BLaER1 treated with 17β-estradiol and CSF1 and Interleukin-3, amounts not matched to agents 10 nM and 100 nM (cell line): ENCODE measurements around the gene PRR16.

Source experiments
- H3K27ac ChIP-seq, 11 experiments: shearing (Covaris generic); formaldehyde crosslinking; 2 replicates each; pipeline ENCODE4 v1.8.1; 2022
- H3K27me3 ChIP-seq, 11 experiments: shearing (Covaris generic); formaldehyde crosslinking; 2 replicates each; pipeline ENCODE4 v1.8.1; 2022
- H3K36me3 ChIP-seq, 11 experiments: shearing (Covaris generic); formaldehyde crosslinking; 2 replicates each; pipeline ENCODE4 v1.8.1; 2022
- H3K4me1 ChIP-seq, 10 experiments: shearing (Covaris generic); formaldehyde crosslinking; 2 replicates each; pipeline ENCODE4 v1.8.1; 2022
- H3K4me2 ChIP-seq, 11 experiments: shearing (Covaris generic); formaldehyde crosslinking; 2 replicates each; pipeline ENCODE4 v1.8.1; 2022
- H3K4me3 ChIP-seq, 10 experiments: shearing (Covaris generic); formaldehyde crosslinking; 2 replicates each; pipeline ENCODE4 v1.8.1; 2022
- H3K9ac ChIP-seq, 11 experiments: shearing (Covaris generic); formaldehyde crosslinking; 2 replicates each; pipeline ENCODE4 v1.8.1; 2022
- H3K9me3 ChIP-seq, 11 experiments: shearing (Covaris generic); formaldehyde crosslinking; replicated peaks in 1 of 11; 2 replicates each; pipeline ENCODE4 v1.8.1; 2022
- H4K20me1 ChIP-seq, 11 experiments: shearing (Covaris generic); formaldehyde crosslinking; 2 replicates each; pipeline ENCODE4 v1.8.1; 2022
- Cebpa-rat ChIP-seq, 11 experiments: shearing (Covaris generic); IDR thresholded peaks; 2 replicates each; pipeline ENCODE4 v1.8.1; 2022

Gene PRR16

GRCh38 chr5:120507800-120508463 lies 43.8 kb downstream of the PRR16 start:
- H3K27ac ChIP-seq = no peak overlapping the region
- H3K27me3 ChIP-seq = no peaks in the 10 kb centered on the region
- no peak overlapping the region for H3K9ac ChIP-seq
- no peaks in the 10 kb centered on the region for H3K9me3 ChIP-seq
- no peak for TF ChIP-seq Cebpa-rat (IDR thresholded peaks at IDR 0.05)
- no peaks in the 10 kb centered on the region for H3K36me3 ChIP-seq
- H3K4me2 ChIP-seq = no peak overlapping the region
- no peaks in the 10 kb centered on the region; a peak in 1 of 22 replicates for H4K20me1 ChIP-seq
- no peak overlapping the region for H3K4me3 ChIP-seq
- no peaks in the 10 kb centered on the region for H3K4me1 ChIP-seq

GRCh38 chr5:120509053-120509452 lies 45.0 kb downstream of the PRR16 start:
- H3K4me1 ChIP-seq = no peaks in the 10 kb centered on the region
- H3K36me3 ChIP-seq = no peaks in the 10 kb centered on the region
- no peak overlapping the region for H3K9ac ChIP-seq
- H3K4me3 ChIP-seq = no peak overlapping the region
- no peaks in the 10 kb centered on the region for H3K9me3 ChIP-seq
- no peak overlapping the region for H3K27ac ChIP-seq
- no peaks in the 10 kb centered on the region; a peak in 1 of 22 replicates for H4K20me1 ChIP-seq
- H3K27me3 ChIP-seq = no peaks in the 10 kb centered on the region
- no peak for TF ChIP-seq Cebpa-rat (IDR thresholded peaks at IDR 0.05)
- H3K4me2 ChIP-seq = no peak overlapping the region

GRCh38 chr5:120510098-120510637 lies 46.1 kb downstream of the PRR16 start:
- no peak overlapping the region for H3K4me2 ChIP-seq
- H3K4me1 ChIP-seq = no peaks in the 10 kb centered on the region
- no peaks in the 10 kb centered on the region for H3K27me3 ChIP-seq
- TF ChIP-seq Cebpa-rat (IDR thresholded peaks at IDR 0.05) = no peak
- H4K20me1 ChIP-seq = no peaks in the 10 kb centered on the region; a peak in 1 of 22 replicates
- H3K9ac ChIP-seq = no peak overlapping the region
- H3K9me3 ChIP-seq = no peaks in the 10 kb centered on the region
- H3K27ac ChIP-seq = no peak overlapping the region
- H3K36me3 ChIP-seq = no peaks in the 10 kb centered on the region
- no peak overlapping the region for H3K4me3 ChIP-seq

GRCh38 chr5:120510994-120511686 lies 47.0 kb downstream of the PRR16 start:
- H3K9ac ChIP-seq = no peak overlapping the region
- H4K20me1 ChIP-seq = no peaks in the 10 kb centered on the region; a peak in 1 of 22 replicates
- H3K27ac ChIP-seq = no peak overlapping the region
- H3K36me3 ChIP-seq = no peaks in the 10 kb centered on the region
- no peaks in the 10 kb centered on the region for H3K27me3 ChIP-seq
- TF ChIP-seq Cebpa-rat (IDR thresholded peaks at IDR 0.05) = no peak
- H3K4me2 ChIP-seq = no peak overlapping the region
- no peaks in the 10 kb centered on the region for H3K4me1 ChIP-seq
- H3K9me3 ChIP-seq = no peaks in the 10 kb centered on the region
- no peak overlapping the region for H3K4me3 ChIP-seq

- TF ChIP-seq Cebpa-rat (IDR thresholded peaks at IDR 0.05) = no peak
- Histone ChIP-seq H3K4me3 (no peak overlapping the region), H3K27ac (no peak overlapping the region), H3K9ac (no peak overlapping the region), H4K20me1 (no peaks in the 10 kb centered on the region), H3K4me2 (no peak overlapping the region), H3K4me1 (no peaks in the 10 kb centered on the region), H3K36me3 (no peaks in the 10 kb centered on the region), H3K27me3 (no peaks in the 10 kb centered on the region), H3K9me3 (no peaks in the 10 kb centered on the region)
These were observed 48.0 kb downstream of the PRR16 start for GRCh38 chr5:120512068-120512467.

- no peaks in the 10 kb centered on the region for H3K27me3 ChIP-seq
- H3K4me2 ChIP-seq = no peak overlapping the region
- no peaks in the 10 kb centered on the region for H4K20me1 ChIP-seq
- H3K27ac ChIP-seq = no peak overlapping the region
- no peaks in the 10 kb centered on the region for H3K4me1 ChIP-seq
- no peak for TF ChIP-seq Cebpa-rat (IDR thresholded peaks at IDR 0.05)
- H3K36me3 ChIP-seq = no peaks in the 10 kb centered on the region
- no peaks in the 10 kb centered on the region for H3K9me3 ChIP-seq
- H3K9ac ChIP-seq = no peak overlapping the region
- H3K4me3 ChIP-seq = no peak overlapping the region
These were observed 48.9 kb downstream of the PRR16 start for GRCh38 chr5:120512791-120513650.

GRCh38 chr5:120516805-120517204 lies 52.7 kb downstream of the PRR16 start:
- Histone ChIP-seq H3K27ac (no peak overlapping the region), H3K4me2 (no peak overlapping the region), H3K4me3 (no peak overlapping the region), H3K27me3 (no peaks in the 10 kb centered on the region), H3K36me3 (no peaks in the 10 kb centered on the region), H4K20me1 (no peaks in the 10 kb centered on the region), H3K9me3 (no peaks in the 10 kb centered on the region), H3K9ac (no peak overlapping the region), H3K4me1 (no peaks in the 10 kb centered on the region)
- TF ChIP-seq Cebpa-rat (IDR thresholded peaks at IDR 0.05) = no peak

- no peak overlapping the region for H3K9ac ChIP-seq
- H4K20me1 ChIP-seq = no peaks in the 10 kb centered on the region
- H3K4me1 ChIP-seq = no peaks in the 10 kb centered on the region
- no peaks in the 10 kb centered on the region for H3K36me3 ChIP-seq
- H3K4me2 ChIP-seq = no peak overlapping the region
- TF ChIP-seq Cebpa-rat (IDR thresholded peaks at IDR 0.05) = no peak
- H3K4me3 ChIP-seq = no peak overlapping the region
- no peaks in the 10 kb centered on the region for H3K27me3 ChIP-seq
- no peak overlapping the region for H3K27ac ChIP-seq
- H3K9me3 ChIP-seq = no peaks in the 10 kb centered on the region
These were observed 53.6 kb downstream of the PRR16 start for GRCh38 chr5:120517607-120518252.

- Histone ChIP-seq H3K4me1 (no peaks in the 10 kb centered on the region), H4K20me1 (no peaks in the 10 kb centered on the region), H3K9me3 (no peaks in the 10 kb centered on the region), H3K4me2 (no peak overlapping the region), H3K27ac (no peak overlapping the region), H3K27me3 (no peaks in the 10 kb centered on the region), H3K4me3 (no peak overlapping the region), H3K36me3 (no peaks in the 10 kb centered on the region), H3K9ac (no peak overlapping the region)
- no peak for TF ChIP-seq Cebpa-rat (IDR thresholded peaks at IDR 0.05)
These were observed 54.5 kb downstream of the PRR16 start for GRCh38 chr5:120518581-120518980.
